ENCODE results near the gene MYBPC1.

- TF ChIP-seq, protein P1, sequence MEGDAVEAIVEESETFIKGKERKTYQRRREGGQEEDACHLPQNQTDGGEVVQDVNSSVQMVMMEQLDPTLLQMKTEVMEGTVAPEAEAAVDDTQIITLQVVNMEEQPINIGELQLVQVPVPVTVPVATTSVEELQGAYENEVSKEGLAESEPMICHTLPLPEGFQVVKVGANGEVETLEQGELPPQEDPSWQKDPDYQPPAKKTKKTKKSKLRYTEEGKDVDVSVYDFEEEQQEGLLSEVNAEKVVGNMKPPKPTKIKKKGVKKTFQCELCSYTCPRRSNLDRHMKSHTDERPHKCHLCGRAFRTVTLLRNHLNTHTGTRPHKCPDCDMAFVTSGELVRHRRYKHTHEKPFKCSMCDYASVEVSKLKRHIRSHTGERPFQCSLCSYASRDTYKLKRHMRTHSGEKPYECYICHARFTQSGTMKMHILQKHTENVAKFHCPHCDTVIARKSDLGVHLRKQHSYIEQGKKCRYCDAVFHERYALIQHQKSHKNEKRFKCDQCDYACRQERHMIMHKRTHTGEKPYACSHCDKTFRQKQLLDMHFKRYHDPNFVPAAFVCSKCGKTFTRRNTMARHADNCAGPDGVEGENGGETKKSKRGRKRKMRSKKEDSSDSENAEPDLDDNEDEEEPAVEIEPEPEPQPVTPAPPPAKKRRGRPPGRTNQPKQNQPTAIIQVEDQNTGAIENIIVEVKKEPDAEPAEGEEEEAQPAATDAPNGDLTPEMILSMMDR (IDR thresholded peaks at IDR 0.05): no peak
- TF ChIP-seq RFX5 (IDR thresholded peaks at IDR 0.05; ENCODE audit: low read length) (no peak), REST (IDR thresholded peaks at IDR 0.05; ENCODE audit: low read depth, low read length) (no peak), USF2 (IDR thresholded peaks at IDR 0.05; ENCODE audit: borderline replicate concordance, low read depth, low read length) (no peak), TAF1 (IDR thresholded peaks at IDR 0.05; ENCODE audit: borderline replicate concordance, low read depth, low read length) (no peak), TCF12 (IDR thresholded peaks at IDR 0.05) (no peak), ZBTB33 (IDR thresholded peaks at IDR 0.05; ENCODE audit: borderline replicate concordance, low read depth) (no peak), RAD21 (IDR thresholded peaks at IDR 0.05; ENCODE audit: low read length) (no peak), POLR2AphosphoS5 (IDR thresholded peaks at IDR 0.05; ENCODE audit: low read depth, low read length) (no peak), RCOR1 (IDR thresholded peaks at IDR 0.05; ENCODE audit: low read length) (no peak), MAX (IDR thresholded peaks at IDR 0.05; ENCODE audit: low read depth) (no peak)
- TF ChIP-seq, protein P2, sequence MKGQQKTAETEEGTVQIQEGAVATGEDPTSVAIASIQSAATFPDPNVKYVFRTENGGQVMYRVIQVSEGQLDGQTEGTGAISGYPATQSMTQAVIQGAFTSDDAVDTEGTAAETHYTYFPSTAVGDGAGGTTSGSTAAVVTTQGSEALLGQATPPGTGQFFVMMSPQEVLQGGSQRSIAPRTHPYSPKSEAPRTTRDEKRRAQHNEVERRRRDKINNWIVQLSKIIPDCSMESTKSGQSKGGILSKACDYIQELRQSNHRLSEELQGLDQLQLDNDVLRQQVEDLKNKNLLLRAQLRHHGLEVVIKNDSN (IDR thresholded peaks at IDR 0.05; ENCODE audit: borderline replicate concordance, low read depth): no peak
Observed at GRCh38 chr12:101620762-101621133, 26.0 kb downstream of the MYBPC1 start.

All from SK-N-SH (cell line).